NCI-H510A (cell line): ENCODE measurements around the gene CSTF1.
"Not testable (repeated sequence)": the region's sequence is repeated elsewhere in the genome, so short reads cannot be mapped to it uniquely, and the experiment has no call there.

Experiments used
- DNase-seq: peaks from one replicate; lab custom pipeline; 2025; lab: John Stamatoyannopoulos, UW

The CSTF1 gene

DNA sequence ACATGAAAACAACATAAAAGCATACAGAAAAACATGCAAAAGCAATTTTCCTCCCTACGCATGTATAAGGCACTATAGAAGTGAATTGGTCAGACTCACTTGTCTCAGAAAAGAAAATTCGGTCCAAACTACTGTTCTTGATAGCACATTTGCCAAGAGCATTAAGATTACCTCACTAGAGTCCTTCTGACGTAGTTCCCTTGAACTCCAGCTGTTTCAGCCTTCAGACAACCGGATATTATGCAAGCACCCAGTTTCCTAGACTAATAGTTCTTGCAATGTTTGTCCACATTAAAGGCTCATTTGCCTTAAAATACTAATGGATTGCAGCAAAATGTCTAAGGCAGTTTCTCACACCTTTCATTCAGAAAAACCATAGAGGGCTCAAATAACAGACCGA is 17.1 kb downstream of the CSTF1 start:
- no peak for DNase-seq

DNA sequence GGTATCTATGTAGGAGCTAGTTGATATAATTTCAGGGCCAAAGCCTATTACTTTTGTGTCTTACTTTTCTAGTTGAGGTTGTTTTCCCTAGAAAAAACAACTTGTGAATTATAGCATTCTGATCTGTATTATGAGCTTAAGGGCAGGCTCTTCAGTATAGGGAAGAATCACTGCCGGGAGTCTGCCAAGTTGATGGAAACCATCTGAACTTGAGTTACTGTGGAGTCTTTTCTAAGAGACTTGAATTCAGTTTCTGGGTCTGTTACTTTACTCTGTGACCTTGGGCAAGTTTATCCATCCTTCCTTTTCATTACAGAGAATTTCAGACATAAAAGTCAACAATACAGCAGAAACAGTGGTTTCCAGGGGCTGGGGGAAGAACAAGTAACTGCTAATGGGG is 17.5 kb downstream of the CSTF1 start:
- no peak for DNase-seq

DNA sequence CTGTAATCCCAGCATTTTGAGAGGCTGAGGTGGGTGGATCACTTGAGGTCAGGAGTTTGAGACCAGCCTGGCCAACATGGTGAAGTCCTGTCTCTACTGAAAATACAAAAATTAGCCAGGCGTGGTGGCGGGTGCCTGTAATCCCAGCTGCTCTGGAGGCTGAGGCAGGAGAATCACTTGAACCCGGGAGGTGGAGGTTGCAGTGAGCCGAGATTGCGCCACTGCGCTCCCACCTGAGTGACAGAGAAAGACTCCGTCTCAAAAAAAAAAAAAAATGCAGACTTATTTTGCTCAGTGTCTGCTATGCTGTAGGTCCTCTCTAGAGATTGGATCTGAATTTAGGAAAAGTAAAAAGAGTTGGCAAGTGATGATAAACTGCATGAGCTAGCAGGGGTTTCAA is 18.8 kb downstream of the CSTF1 start:
- not testable (repeated sequence) for DNase-seq

DNA sequence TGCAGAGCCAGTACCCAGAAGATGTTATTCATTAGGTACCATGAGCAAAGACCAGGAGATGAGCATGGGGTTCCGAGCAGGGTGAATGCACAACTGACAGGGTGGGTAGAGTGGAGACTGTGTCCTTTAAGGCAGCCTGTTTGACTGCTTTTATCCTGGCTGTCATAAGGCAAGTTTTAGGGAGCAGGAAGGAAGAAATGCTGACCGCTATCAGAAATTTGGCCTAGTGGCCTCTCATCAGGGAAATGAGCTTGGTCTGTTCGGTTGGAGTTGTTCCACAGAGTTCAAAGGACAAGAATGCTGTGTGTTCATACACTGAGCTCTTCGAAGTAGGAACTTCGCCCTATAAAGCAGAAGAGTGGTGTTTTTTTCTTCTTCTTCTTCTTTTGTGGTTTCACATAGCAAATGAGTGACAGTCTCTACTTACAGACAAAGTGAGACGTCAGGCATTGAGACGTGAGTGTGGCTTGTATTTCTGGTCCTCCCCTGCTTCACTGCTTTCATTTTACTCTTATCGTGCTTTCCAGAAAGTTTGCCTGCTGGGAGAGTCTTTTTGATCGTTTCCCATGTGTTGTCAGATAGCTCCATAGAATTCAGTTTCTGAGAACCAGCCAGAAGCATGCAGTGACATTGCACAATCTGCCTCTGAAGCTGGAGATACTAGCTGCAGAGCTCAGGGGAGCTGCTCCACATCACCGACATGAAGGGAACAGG is 19.5 kb downstream of the CSTF1 start, which contains the start of gene CASS4:
TSS of gene CASS4 (plus strand) at position 502 of the 714 bp plus-strand sequence. CDS start at position 701, 199 bp downstream.
- DNase-seq, result no peak

DNA sequence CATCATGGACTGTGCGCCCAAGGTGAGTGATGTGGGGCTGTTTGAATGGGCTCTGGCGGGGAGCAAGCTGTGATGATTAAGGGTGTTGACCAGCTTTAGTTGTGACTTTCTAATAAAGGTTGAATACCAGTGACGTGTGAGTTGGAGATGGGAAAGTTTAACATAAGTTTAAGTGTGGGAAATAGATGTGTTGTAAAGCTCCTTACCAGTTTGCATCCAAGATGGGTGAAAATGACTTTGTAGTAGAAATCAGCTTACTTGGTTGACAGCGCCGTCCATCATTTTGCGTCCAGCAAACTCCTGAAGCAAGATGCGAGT is 20.0 kb downstream of the CSTF1 start:
- DNase-seq, result no peak

DNA sequence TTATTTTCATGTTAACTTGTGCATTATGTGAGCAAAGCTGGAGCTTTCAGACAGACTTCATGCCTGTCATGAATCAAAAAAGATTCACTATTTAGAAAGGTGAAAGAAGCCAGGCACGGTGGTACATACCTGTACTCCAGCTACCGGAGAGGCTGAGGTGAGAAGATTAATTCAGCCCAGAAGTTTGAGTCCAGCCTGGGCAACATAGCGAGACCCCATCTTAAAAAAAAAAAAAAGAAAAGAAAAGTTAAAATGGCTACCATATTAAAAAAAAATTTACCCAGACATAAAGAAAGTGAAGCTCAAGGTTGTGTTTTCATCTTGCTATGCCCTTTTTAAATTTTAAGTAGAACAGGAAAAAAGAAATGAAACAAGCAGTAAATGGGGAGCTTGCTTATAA is 20.5 kb downstream of the CSTF1 start:
- DNase-seq, result no peak

DNA sequence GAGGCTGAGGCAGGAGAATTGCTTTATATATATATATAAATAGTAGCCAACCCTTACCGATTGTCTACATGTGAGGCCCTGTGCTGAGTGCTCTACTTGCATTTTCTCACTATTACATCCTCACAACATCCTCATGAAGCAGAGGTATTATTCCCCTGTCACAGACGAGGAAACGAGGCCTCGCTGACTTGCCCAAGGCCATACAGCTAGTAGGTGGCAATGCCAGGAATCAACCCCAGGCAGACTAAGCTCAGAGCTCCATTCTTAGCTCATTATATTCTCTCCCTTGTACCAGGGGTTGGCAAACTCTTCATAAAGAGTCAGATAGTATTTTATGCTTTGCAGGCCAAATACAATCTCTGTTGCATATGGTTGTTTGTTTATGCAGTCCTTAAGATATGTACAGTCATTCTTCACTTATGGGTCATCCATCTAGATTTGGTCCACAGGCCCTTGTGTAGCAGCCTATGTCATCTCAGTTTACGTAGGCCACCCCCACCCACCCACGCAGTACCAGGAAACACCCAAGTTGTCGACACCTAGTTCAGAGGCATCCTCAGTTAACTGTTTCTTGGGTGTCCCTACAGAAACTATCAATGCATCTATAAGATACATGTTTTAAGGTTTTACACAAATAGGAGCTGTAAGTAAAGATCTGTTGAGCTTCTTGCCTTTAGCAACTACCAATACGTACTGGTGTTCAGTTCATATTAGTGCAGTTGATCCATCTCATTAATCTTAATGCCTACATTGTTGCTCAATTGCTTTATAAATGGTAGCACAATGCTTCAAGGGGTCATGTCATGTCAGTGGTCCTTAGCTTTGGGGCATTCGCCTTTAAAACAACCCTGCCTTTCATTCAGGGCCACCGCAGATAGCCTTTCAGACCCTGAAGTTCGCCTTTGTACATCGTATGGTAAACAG is 22.7 kb downstream of the CSTF1 start:
- DNase-seq, result no peak

DNA sequence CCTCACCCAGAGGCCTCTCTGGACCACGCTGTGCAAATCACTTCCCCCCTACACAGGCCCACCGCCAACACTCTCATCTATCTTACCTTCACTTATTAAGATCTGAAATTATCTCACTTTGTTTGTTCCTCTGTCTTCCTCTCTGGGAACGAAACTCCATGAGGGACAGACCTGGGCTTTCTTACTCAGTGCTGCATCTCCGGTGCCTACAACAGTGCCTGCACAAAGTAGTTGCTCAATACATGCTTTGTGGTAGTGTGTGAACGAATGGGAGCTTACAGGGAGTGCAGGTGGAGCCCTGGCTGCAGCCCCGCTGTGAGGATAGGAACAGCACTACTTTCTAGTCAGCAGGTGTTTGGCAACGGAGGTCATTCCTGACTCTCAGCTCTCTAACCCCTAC is 25.0 kb downstream of the CSTF1 start:
- no peak for DNase-seq

DNA sequence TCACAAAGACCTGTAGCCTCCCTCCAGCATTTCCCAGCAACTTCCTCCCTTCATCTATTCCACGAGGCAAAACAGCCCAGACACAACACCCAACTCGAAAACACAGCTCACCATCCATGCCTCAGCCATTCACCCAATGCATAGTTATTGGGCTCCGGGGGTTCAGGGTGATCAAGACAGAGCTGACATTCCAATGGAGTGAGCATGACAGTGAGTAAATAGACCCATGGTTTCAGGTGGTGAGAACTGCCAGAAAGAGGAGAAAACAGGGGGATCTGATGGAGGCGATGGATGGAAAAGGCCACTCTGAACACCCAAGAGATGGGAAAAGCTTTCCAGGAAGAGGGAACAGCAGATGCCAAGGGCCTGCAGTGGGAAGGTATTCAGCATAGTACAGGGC is 25.5 kb downstream of the CSTF1 start:
- no peak for DNase-seq

DNA sequence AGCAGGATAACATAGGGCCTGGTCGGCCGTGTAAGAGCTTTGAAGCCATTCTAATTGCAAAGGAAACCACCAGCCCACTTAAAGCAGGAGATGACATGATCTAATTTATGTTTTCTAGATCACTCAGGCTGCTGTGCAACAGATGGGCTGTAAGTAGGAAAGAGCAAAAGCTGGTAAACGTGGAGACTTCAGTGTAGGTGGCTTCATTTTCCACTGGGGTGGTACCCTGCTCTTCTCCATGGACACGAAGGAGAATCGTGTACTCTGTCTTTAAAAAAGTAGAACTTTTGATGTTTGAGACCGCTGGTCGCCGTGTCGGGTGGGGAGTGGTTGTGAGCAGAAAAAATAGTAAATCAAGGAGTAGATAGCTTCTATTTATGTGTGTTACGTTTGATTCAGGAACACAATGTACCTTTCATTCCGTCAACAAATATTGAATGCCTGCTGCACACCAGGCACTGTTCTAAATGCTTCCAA is 26.0 kb downstream of the CSTF1 start:
- no peak for DNase-seq

DNA sequence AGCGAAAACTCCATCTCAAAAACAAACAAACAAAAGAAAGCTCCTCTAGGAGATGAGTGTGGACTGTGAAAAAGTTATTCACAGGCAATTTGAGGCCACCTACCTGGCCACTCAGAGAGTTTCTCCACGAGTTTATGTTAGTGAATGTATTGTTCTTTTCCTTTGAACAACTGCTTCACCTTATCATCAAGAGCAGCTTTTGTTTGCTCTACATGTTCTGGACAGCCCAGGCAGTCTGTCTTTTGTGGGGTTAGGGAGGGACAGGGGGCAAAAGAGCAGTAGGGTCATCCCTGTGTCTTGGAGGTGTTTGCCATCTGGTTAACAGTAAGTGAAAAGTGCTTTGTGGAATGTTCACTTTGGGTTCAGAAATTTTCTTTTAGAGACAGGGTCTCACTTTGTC is 27.6 kb downstream of the CSTF1 start:
- DNase-seq, result no peak

DNA sequence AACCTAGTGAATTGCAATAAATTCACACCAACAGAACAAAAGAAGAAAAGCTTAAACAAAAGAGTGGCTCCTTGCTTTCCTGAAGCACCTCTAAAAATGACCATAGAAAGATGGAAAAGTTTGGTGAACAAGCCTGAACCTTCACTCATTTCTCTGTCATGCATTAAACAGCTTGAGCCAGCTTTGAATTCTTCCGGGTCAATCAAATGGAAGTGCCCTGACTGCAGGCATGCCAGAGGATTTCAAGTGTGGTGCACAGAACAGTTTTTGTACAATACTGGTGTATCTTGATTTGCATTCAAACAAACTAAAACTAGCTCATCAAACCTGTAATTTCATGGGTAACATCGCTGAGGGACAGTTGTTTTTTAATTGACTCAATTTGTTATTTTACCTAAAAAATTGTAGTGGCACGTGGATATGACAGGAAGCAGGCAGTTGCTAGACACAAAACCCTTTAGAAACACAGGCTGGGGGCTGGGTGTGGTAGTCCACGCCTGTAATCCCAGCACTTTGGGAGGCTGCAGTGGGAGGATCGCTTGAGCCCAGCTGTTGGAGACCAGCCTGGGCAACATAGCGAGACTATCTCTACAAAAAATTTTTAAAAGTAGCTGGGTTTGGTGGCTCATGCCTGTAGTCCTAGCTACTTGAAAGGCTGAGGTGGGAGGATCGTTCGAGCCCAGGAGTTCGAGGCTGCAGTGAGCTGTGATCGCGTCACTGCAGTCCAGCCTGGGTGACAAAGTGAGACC is 28.7 kb downstream of the CSTF1 start:
- DNase-seq, result no peak

DNA sequence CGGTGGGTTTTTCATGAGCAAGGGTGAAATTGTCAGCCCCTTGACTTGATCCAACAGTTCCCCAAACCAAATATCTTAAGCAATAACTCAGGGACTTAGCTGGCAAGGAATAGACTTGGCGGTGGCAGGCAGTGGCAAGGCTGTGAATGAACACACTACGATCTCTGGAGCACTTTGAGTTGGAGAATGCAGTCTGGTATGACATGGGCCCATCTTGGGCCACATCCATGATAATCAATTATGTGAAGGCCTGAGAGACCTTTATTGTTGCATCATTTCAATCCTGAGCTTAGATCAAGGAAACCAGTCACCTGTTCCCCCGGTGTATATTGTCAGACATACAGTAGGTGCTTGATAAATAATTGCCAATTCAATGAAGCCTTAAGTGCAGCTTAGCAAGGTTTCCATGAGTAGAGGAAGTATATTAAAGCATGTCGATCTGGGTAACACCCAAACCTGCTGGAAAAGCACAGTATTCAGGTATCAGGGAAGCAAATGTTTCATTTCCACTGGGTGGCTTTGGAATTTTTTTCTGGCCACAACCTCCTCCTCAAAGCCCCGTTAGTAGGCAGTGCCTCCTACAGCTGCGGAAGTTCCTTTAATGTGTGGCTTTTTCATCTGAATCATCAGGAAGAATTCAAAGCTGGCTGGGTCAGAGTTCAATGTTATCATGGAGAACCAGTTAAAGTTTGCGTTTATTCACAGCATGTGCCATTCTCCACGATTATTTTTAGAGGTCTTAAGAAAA is 29.8 kb downstream of the CSTF1 start:
- no peak for DNase-seq

DNA sequence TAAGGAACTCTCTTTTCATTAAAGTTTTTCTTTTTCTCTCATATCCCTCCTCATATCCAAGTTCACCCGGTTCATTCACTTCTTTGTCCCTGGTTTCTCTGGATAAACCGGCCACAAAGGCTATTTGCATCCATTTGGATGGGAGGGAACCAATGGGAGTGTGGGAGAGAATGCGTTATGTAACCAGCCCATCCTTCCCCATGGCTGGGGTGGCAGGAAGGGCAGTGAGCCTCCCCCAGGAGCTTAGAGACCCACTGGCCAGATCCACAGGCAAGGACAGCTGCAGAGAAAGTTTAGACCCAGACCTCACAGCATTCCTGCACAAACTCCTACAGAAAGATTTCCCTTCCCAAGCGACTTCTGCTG is 30.4 kb downstream of the CSTF1 start:
- no peak for DNase-seq

DNA sequence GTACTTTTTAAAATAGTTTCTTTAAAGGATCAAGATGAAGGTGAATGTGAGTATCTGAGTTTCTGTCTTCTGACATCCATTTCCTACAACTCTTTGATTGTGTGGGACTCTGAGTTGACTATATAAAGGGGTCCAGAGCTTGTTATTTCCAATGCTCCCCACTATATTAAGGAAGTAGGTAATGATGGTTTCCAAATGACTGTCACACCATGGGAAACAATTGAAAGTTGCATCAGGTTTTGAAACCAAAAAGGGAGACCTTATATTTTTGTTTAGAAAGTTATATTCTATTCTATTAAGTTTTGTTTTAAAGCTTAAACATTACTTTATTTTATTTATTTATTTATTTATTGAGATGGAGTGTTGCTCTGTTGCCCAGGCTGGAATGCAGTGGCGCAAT is 30.8 kb downstream of the CSTF1 start:
- no peak for DNase-seq

DNA sequence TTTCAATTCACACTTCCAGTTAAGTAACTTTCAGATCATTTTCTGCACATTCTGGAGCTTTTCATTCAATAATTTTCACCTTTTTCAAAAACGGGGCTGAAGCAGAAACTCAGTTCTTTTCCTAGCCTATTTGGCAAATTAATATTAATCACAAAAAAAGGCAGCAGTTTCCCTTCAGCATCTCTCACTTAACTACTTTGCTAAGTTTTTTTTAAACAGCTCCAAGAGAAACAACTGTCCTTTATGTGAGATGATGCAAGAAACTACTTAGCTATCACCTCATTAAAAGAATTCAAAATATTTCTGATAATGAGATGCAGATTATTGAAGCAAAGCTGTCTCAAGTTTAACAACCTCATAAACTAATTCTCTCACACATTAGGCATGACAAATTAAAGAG is 31.4 kb downstream of the CSTF1 start:
- DNase-seq, result no peak

DNA sequence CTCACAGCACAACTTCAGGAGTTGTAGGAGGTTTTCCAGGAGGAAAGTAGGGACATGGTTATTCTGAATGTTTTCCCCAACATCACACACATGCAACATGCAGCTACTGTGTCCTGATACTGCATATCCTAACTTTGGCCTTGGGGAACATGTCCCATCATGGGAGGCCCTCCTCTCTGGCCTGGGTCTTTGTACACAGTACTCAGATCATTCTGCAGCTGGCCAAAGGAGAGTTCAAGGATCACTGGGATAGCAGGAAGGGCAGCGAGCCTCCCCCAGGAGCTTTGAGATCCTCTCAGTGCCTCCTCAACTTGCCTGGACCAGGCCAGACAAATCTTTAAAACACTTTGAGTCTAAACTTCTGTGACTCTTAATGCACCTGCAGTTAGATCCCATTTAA is 32.5 kb downstream of the CSTF1 start:
- DNase-seq, result no peak

DNA sequence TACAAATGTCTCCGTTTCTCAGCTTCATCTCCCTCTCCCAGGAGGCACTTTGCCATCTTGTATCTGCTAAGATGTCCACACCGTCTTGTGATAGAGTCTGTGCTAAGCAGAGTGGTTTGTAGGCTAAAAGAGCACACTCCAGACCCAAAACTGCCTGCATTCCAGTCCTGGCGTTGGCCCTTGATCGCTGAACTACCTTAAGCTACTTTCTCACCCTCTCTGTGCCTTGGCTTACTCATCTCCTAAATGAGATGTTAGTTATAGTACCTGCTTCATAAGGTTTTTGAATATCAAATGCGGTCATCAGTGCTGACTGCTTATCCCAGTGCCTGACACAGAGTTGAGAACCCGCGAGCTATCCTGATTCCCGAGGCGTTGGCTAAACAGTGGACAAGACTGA is 33.6 kb downstream of the CSTF1 start:
- no peak for DNase-seq

DNA sequence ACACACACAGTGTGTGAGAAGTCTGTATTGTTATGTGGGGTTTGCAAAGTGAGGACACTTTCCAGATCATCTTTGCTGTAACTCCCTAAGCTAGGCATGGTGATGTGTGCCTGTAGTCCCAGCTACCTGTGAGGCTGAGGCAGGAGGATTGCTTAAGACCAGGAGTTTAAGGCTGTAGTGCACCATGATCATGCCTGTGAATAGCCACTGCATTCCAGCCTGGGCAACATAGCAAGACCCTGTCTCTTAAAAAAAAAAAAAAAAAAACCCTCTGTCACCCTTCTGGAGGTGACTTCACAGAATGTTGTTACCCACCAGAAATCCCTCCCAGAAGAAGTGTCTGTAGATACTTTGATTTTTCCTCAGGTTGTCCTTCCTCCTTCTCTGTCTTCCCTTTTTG is 34.5 kb downstream of the CSTF1 start:
- no peak for DNase-seq

DNA sequence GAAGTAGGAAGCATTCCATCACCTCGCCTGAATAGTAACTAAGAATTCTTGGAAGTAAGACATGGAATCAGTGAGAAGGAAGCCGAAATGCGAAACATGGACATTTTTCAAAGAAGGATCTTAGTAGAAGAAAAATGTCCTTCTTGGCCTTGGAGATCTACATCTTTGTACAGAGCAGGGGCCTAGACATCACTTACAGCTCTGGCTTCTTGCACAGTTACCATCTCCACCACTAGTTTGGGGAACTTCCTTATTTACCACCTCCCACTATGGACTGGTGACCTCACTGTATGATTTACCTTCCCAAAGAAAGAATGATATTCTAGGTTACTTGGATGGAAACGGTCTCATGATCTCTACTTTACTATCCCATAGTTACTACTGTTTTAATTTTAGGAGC is 35.4 kb downstream of the CSTF1 start:
- no peak for DNase-seq

DNA sequence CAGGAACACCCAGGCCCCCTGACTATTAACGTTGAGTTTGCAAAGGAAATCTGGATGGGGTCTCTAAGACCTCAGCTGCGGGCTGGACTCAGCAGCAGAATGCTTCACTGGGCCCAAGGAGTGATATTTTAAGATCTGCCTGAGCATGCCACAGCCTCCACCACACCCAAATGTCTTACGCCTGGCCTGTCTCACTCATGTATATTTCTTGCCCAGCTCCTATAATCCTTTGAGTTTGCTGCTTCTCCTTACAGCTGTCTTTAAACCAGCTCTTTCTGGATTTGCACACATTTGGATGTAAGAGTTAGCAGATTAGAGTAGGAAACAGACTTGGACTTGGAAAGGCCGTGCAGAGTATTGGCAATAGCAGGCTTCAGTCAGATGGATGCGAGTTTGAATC is 36.0 kb downstream of the CSTF1 start:
- no peak for DNase-seq

DNA sequence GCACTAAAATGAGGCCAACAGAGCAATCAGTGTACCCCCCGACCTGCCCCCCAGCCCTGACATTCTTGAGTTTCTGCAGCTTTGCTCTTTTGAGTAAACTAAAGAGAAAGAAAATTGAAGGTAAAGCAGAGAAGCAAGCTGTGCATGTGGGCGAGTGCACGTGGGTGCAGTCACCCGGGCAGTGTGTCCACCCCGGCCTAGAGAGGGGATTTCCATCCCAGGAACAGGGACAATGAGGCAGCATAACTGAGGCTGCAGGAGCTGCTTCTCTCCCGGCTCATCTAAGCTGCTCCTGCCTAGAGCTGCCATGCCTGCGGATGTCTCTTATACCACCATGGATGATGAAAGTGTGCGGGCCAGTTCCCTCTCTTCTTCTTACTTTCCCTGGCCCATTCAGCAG is 36.4 kb downstream of the CSTF1 start:
- no peak for DNase-seq
